PC-9 (cell line): ENCODE measurements around the gene RUNX3.

Source experiments
- CTCF ChIP-seq: fragments of 200-600 bp; sonication (generic); conservative IDR thresholded peaks from 2 replicates; pipeline ENCODE4 v1.6.1; 2017; ENCODE audit warnings: mixed run types, antibody characterized with exemption, mild to moderate bottlenecking, moderate library complexity
- EZH2 ChIP-seq: fragments of 200-600 bp; sonication (generic); IDR thresholded peaks from 2 replicates; pipeline ENCODE4 v1.8.0; 2017; ENCODE audit warnings: antibody characterized with exemption, low read depth

- TF ChIP-seq EZH2 (no peak), CTCF (no peak)
These were observed 14.1 kb downstream of the RUNX3 start for GRCh38 chr1:24915816-24916602.
